ENCODE results near the gene DNAJC28. TPM values are rescaled to one million over a fixed set of nuclear protein-coding genes. Genes with fewer than 3 reads are reported as not detected.

DNAJC28 gene
- total RNA-seq, 1 donor from 2014 or later = 2.1 TPM

GRCh38 chr21:33537212-33537611 lies 45.7 kb upstream of the DNAJC28 start:
- Mint-ChIP-seq H3K4me1 (ENCODE audit: unreplicated experiment) (peaks cover 17% of the 10 kb centered on the region), H3K27ac (ENCODE audit: unreplicated experiment) (no peak overlapping the region), H3K4me3 (ENCODE audit: unreplicated experiment) (no peak overlapping the region), H3K9me3 (ENCODE audit: unreplicated experiment) (no peaks in the 10 kb centered on the region), H3K36me3 (ENCODE audit: unreplicated experiment) (peaks cover 32% of the 10 kb centered on the region), H3K27me3 (ENCODE audit: unreplicated experiment) (no peaks in the 10 kb centered on the region)
- no peak for DNase-seq (ENCODE audit: extremely low spot score, unreplicated experiment)
- TF ChIP-seq CTCF (IDR thresholded peaks at IDR 0.05) = no peak

GRCh38 chr21:33531007-33531406 lies 39.5 kb upstream of the DNAJC28 start:
- Mint-ChIP-seq H3K4me3 (ENCODE audit: unreplicated experiment) (no peak overlapping the region), H3K36me3 (ENCODE audit: unreplicated experiment) (peaks cover 55% of the 10 kb centered on the region), H3K9me3 (ENCODE audit: unreplicated experiment) (no peaks in the 10 kb centered on the region), H3K4me1 (ENCODE audit: unreplicated experiment) (no peaks in the 10 kb centered on the region), H3K27me3 (ENCODE audit: unreplicated experiment) (no peaks in the 10 kb centered on the region), H3K27ac (ENCODE audit: unreplicated experiment) (no peak overlapping the region)
- DNase-seq (ENCODE audit: extremely low spot score, unreplicated experiment) = no peak
- TF ChIP-seq CTCF (IDR thresholded peaks at IDR 0.05) = no peak

- no peak for TF ChIP-seq CTCF (IDR thresholded peaks at IDR 0.05)
- Mint-ChIP-seq H3K4me1 (ENCODE audit: unreplicated experiment) (no peaks in the 10 kb centered on the region), H3K36me3 (ENCODE audit: unreplicated experiment) (peaks cover 35% of the 10 kb centered on the region), H3K27me3 (ENCODE audit: unreplicated experiment) (no peaks in the 10 kb centered on the region), H3K27ac (ENCODE audit: unreplicated experiment) (no peak overlapping the region), H3K4me3 (ENCODE audit: unreplicated experiment) (no peak overlapping the region), H3K9me3 (ENCODE audit: unreplicated experiment) (no peaks in the 10 kb centered on the region)
- no peak for DNase-seq (ENCODE audit: extremely low spot score, unreplicated experiment)
These were observed 31.4 kb upstream of the DNAJC28 start for GRCh38 chr21:33522953-33523349.

GRCh38 chr21:33522297-33522952 lies 30.9 kb upstream of the DNAJC28 start:
- TF ChIP-seq CTCF (IDR thresholded peaks at IDR 0.05) = no peak
- Mint-ChIP-seq H3K4me1 (ENCODE audit: unreplicated experiment) (no peaks in the 10 kb centered on the region), H3K36me3 (ENCODE audit: unreplicated experiment) (peaks cover 36% of the 10 kb centered on the region), H3K27me3 (ENCODE audit: unreplicated experiment) (no peaks in the 10 kb centered on the region), H3K4me3 (ENCODE audit: unreplicated experiment) (no peak overlapping the region), H3K27ac (ENCODE audit: unreplicated experiment) (no peak overlapping the region), H3K9me3 (ENCODE audit: unreplicated experiment) (no peaks in the 10 kb centered on the region)
- no peak for DNase-seq (ENCODE audit: extremely low spot score, unreplicated experiment)

- H3K4me3 Mint-ChIP-seq (ENCODE audit: unreplicated experiment) = no peak overlapping the region
- no peaks in the 10 kb centered on the region for H3K4me1 Mint-ChIP-seq (ENCODE audit: unreplicated experiment)
- H3K9me3 Mint-ChIP-seq (ENCODE audit: unreplicated experiment) = no peaks in the 10 kb centered on the region
- TF ChIP-seq CTCF (IDR thresholded peaks at IDR 0.05) = no peak
- peaks cover 50% of the 10 kb centered on the region for H3K36me3 Mint-ChIP-seq (ENCODE audit: unreplicated experiment)
- no peak for DNase-seq (ENCODE audit: extremely low spot score, unreplicated experiment)
- H3K27ac Mint-ChIP-seq (ENCODE audit: unreplicated experiment) = no peak overlapping the region
- no peaks in the 10 kb centered on the region for H3K27me3 Mint-ChIP-seq (ENCODE audit: unreplicated experiment)
These were observed 27.4 kb upstream of the DNAJC28 start for GRCh38 chr21:33518899-33519298.
